Measurements from ENCODE around the gene TSFM. TPM values are rescaled to one million over a fixed set of nuclear protein-coding genes. Genes with fewer than 3 reads are reported as not detected.

Gene TSFM
- total and polyA plus RNA-seq, 2 of the 13 experiments (the other 11 are each of a cell fraction or from before 2014, with no cell fraction given), result 29.8 to 68.3 TPM

GRCh38 chr12:57771236-57771872, 11.2 kb upstream of the TSFM start:
- in situ Hi-C loops (cut with HindIII; ENCODE audit: extremely low pct_ligation_motif_present, low pct_unique_long_range_greater_than_20kb) (no loop called here), intact Hi-C loops (cut with micrococcal nuclease; ENCODE audit: unreplicated experiment) (loop anchor here (5.0 kb wide), 1 partner anchor 71 kb away; no protein-coding TSS in a partner anchor)
- Histone ChIP-seq H4K20me1 (ENCODE audit: insufficient read depth, low read length) (no peaks in the 10 kb centered on the region), H3K27ac (ENCODE audit: extremely low read length, insufficient read depth, low read length) (peak overlapping the region; percentile 97), H3K27me3 (ENCODE audit: control insufficient read depth in 1 of 2, insufficient read depth in 2 of 2, low read length in 2 of 2) (no peaks in the 10 kb centered on the region; a peak in 1 of 5 replicates), H3K4me1 (ENCODE audit: insufficient read depth, low read length) (peaks cover 26% of the 10 kb centered on the region), H3K79me2 (ENCODE audit: insufficient read depth, low read length) (peaks cover 17% of the 10 kb centered on the region), H3K4me2 (ENCODE audit: low read depth, low read length) (peak overlapping the region; percentile 96), H3K4me3 (replicated peaks in 1 of 3; ENCODE audit: insufficient read depth in 1 of 3, low read depth in 2 of 3, low read length in 3 of 3) (peak overlapping the region; percentile 77 to 89 (median 78)), H3K9ac (ENCODE audit: insufficient read depth, low read depth, low read length) (peak overlapping the region; percentile 94), H3K36me3 (replicated peaks in 1 of 2; ENCODE audit: control insufficient read depth in 1 of 2, insufficient read depth in 2 of 2, low read length in 2 of 2) (peaks cover 16 to 18% of the 10 kb centered on the region in 2 experiments), H3K9me3 (ENCODE audit: low read length) (no peaks in the 10 kb centered on the region), H2AFZ (ENCODE audit: low read length) (no peak overlapping the region)
- TSS peak; percentile 77 for BruUV-seq (replicated peaks)
- peak; percentile 70 for ATAC-seq
- no peak for TF ChIP-seq NKX3-1 (CRISPR knock-in tag; IDR thresholded peaks at IDR 0.05)
- TF ChIP-seq NR2F6 (IDR thresholded peaks at IDR 0.05), result no peak
- TF ChIP-seq NR2F6 (CRISPR knock-in tag; IDR thresholded peaks at IDR 0.05), result no peak
- peak; percentile 98 for TF ChIP-seq ATF7 (IDR thresholded peaks at IDR 0.05)
- TF ChIP-seq ATF7 (CRISPR knock-in tag; IDR thresholded peaks at IDR 0.05), result no peak
- 0 out of 2 replicates have a peak, but pooled peaks have one; percentile 2 for TF ChIP-seq ZNF598 (CRISPR knock-in tag; IDR thresholded peaks at IDR 0.05; ENCODE audit: borderline replicate concordance)
- TF ChIP-seq SNAPC4 (CRISPR knock-in tag; IDR thresholded peaks at IDR 0.05), result 0 out of 2 replicates have a peak, but pooled peaks have one; percentile 0
- no peak for TF ChIP-seq ETV5 (CRISPR knock-in tag; IDR thresholded peaks at IDR 0.05; ENCODE audit: borderline replicate concordance)
- TF ChIP-seq ZBTB42 (CRISPR knock-in tag; IDR thresholded peaks at IDR 0.05), result 0 out of 2 replicates have a peak, but pooled peaks have one; percentile 13
- 0 out of 2 replicates have a peak, but pooled peaks have one; percentile 49 for TF ChIP-seq RARG (CRISPR knock-in tag; IDR thresholded peaks at IDR 0.05; ENCODE audit: low read depth)
- TF ChIP-seq AGO2 (optimal IDR thresholded peaks at IDR 0.05; ENCODE audit: low read depth, low read length), result no peak
- 0 out of 2 replicates have a peak, but pooled peaks have one; percentile 16 for TF ChIP-seq TBP (CRISPR knock-in tag; IDR thresholded peaks at IDR 0.05)
- TF ChIP-seq KLF9 (CRISPR knock-in tag; IDR thresholded peaks at IDR 0.05; ENCODE audit: low read depth), result peak; percentile 97
- no peak for TF ChIP-seq ISX (CRISPR knock-in tag; conservative IDR thresholded peaks at IDR 0.05)
- TF ChIP-seq ZNF431 (CRISPR knock-in tag; IDR thresholded peaks at IDR 0.05; ENCODE audit: borderline replicate concordance, low read depth), result 0 out of 2 replicates have a peak, but pooled peaks have one; percentile 3
- TF ChIP-seq ZNF460 (CRISPR knock-in tag; IDR thresholded peaks at IDR 0.05; ENCODE audit: borderline replicate concordance), result no peak
- no peak for TF ChIP-seq ZNF34 (CRISPR knock-in tag; IDR thresholded peaks at IDR 0.05; ENCODE audit: borderline replicate concordance)
- peak; percentile 88 for FAIRE-seq
- peak; percentile 87 for DNase-seq (ENCODE audit: low spot score)
- ChIA-PET POLR2A (interaction anchor here (0.6 to 1.8 kb wide), 11 partner anchors 11 to 124 kb away, joined by 3 to 15 read pairs (median 6); partner anchors contain the start of genes CDK4, MARCHF9, TSFM and TSPAN31), CTCF (ENCODE audit: low intra/inter-chr PET ratio, low total read pairs) (no interaction called here)
- WGBS (ENCODE audit: low lambda C conversion rate), result 2% methylated on average over 16 of the region's 16 CpGs
